HEK293 (cell line): Measurements from ENCODE around the gene IFI30.
A peak's percentile ranks its signal among the peaks of the same experiment; 100 is the strongest.

Experiments used
- GLIS1 ChIP-seq: fragments of 450-650 bp; formaldehyde crosslinking; IDR thresholded peaks from 2 replicates; pipeline ENCODE4 v1.5.1; 2016; ENCODE audit warnings: missing biosample characterization, missing genetic modification characterization
- KLF9 ChIP-seq: fragments of 450-650 bp; formaldehyde crosslinking; IDR thresholded peaks from 2 replicates; pipeline ENCODE4 v1.5.1; 2016; ENCODE audit warnings: missing biosample characterization, missing genetic modification characterization, low read depth
- RBAK ChIP-seq: fragments of 450-650 bp; formaldehyde crosslinking; IDR thresholded peaks from 2 replicates; pipeline ENCODE4 v1.5.1; 2016; ENCODE audit warnings: missing biosample characterization, missing genetic modification characterization
- ZFP37 ChIP-seq: fragments of 450-650 bp; formaldehyde crosslinking; IDR thresholded peaks from 2 replicates; pipeline ENCODE4 v1.5.1; 2016; ENCODE audit warnings: missing biosample characterization, missing genetic modification characterization
- ZNF10 ChIP-seq: fragments of 450-650 bp; formaldehyde crosslinking; IDR thresholded peaks from 2 replicates; pipeline ENCODE4 v1.5.1; 2017; ENCODE audit warnings: missing biosample characterization, missing genetic modification characterization
- ZNF133 ChIP-seq: fragments of 450-650 bp; formaldehyde crosslinking; IDR thresholded peaks from 2 replicates; pipeline ENCODE4 v1.5.1; 2016; ENCODE audit warnings: missing biosample characterization, missing genetic modification characterization
- ZNF146 ChIP-seq: fragments of 450-650 bp; formaldehyde crosslinking; IDR thresholded peaks from 2 replicates; pipeline ENCODE4 v1.5.1; 2016; ENCODE audit warnings: missing biosample characterization, missing genetic modification characterization
- ZNF19 ChIP-seq: fragments of 450-650 bp; formaldehyde crosslinking; IDR thresholded peaks from 2 replicates; pipeline ENCODE4; 2016; ENCODE audit warnings: missing biosample characterization, missing genetic modification characterization, low read depth
- ZNF202 ChIP-seq: fragments of 450-650 bp; formaldehyde crosslinking; IDR thresholded peaks from 2 replicates; pipeline ENCODE4 v1.5.1; 2016; ENCODE audit warnings: missing biosample characterization, missing genetic modification characterization, borderline replicate concordance
- ZNF223 ChIP-seq: fragments of 450-650 bp; formaldehyde crosslinking; IDR thresholded peaks from 2 replicates; pipeline ENCODE4 v1.5.1; 2016; ENCODE audit warnings: missing biosample characterization, missing genetic modification characterization
- ZNF341 ChIP-seq: fragments of 450-650 bp; formaldehyde crosslinking; IDR thresholded peaks from 2 replicates; pipeline ENCODE4; 2016; ENCODE audit warnings: low read depth, missing biosample characterization, missing genetic modification characterization
- ZNF488 ChIP-seq: fragments of 450-650 bp; formaldehyde crosslinking; IDR thresholded peaks from 2 replicates; pipeline ENCODE4 v1.5.1; 2016; ENCODE audit warnings: missing biosample characterization, missing genetic modification characterization
- ZNF521 ChIP-seq: fragments of 450-650 bp; formaldehyde crosslinking; IDR thresholded peaks from 2 replicates; pipeline ENCODE4 v1.5.1; 2017; ENCODE audit warnings: missing biosample characterization, mild to moderate bottlenecking, missing genetic modification characterization
- ZNF645 ChIP-seq: fragments of 450-650 bp; formaldehyde crosslinking; IDR thresholded peaks from 2 replicates; pipeline ENCODE4; 2016; ENCODE audit warnings: missing biosample characterization, missing genetic modification characterization
- ZNF701 ChIP-seq: fragments of 450-650 bp; formaldehyde crosslinking; IDR thresholded peaks from 2 replicates; pipeline ENCODE4 v1.5.1; 2016; ENCODE audit warnings: missing biosample characterization, missing genetic modification characterization
- ZNF830 ChIP-seq: fragments of 450-650 bp; IDR thresholded peaks from 2 replicates; pipeline ENCODE4 v1.5.0; 2018; ENCODE audit warnings: missing biosample characterization, missing genetic modification characterization, low read depth, mild to moderate bottlenecking, moderate library complexity
- ZNF843 ChIP-seq: fragments of 450-650 bp; formaldehyde crosslinking; IDR thresholded peaks from 2 replicates; pipeline ENCODE4 v1.5.1; 2016; ENCODE audit warnings: missing biosample characterization, missing genetic modification characterization
- ZSCAN16 ChIP-seq: fragments of 450-650 bp; formaldehyde crosslinking; IDR thresholded peaks from 2 replicates; pipeline ENCODE4 v1.5.1; 2016; ENCODE audit warnings: missing biosample characterization, missing genetic modification characterization
- TF ChIP-seq, protein P1 (sequence below): fragments of 450-650 bp; formaldehyde crosslinking; IDR thresholded peaks from 2 replicates; pipeline ENCODE4 v1.5.1; 2016; ENCODE audit warnings: missing biosample characterization, missing genetic modification characterization, borderline replicate concordance
- TF ChIP-seq, protein P2 (sequence below): fragments of 450-650 bp; formaldehyde crosslinking; IDR thresholded peaks from 2 replicates; pipeline ENCODE4 v1.5.1; 2016; ENCODE audit warnings: missing biosample characterization, missing genetic modification characterization

Gene IFI30

GRCh38 chr19:18192673-18193387, 19.2 kb downstream of the IFI30 start, which contains the start of gene MPV17L2 (continued):
- TF ChIP-seq, protein P1, sequence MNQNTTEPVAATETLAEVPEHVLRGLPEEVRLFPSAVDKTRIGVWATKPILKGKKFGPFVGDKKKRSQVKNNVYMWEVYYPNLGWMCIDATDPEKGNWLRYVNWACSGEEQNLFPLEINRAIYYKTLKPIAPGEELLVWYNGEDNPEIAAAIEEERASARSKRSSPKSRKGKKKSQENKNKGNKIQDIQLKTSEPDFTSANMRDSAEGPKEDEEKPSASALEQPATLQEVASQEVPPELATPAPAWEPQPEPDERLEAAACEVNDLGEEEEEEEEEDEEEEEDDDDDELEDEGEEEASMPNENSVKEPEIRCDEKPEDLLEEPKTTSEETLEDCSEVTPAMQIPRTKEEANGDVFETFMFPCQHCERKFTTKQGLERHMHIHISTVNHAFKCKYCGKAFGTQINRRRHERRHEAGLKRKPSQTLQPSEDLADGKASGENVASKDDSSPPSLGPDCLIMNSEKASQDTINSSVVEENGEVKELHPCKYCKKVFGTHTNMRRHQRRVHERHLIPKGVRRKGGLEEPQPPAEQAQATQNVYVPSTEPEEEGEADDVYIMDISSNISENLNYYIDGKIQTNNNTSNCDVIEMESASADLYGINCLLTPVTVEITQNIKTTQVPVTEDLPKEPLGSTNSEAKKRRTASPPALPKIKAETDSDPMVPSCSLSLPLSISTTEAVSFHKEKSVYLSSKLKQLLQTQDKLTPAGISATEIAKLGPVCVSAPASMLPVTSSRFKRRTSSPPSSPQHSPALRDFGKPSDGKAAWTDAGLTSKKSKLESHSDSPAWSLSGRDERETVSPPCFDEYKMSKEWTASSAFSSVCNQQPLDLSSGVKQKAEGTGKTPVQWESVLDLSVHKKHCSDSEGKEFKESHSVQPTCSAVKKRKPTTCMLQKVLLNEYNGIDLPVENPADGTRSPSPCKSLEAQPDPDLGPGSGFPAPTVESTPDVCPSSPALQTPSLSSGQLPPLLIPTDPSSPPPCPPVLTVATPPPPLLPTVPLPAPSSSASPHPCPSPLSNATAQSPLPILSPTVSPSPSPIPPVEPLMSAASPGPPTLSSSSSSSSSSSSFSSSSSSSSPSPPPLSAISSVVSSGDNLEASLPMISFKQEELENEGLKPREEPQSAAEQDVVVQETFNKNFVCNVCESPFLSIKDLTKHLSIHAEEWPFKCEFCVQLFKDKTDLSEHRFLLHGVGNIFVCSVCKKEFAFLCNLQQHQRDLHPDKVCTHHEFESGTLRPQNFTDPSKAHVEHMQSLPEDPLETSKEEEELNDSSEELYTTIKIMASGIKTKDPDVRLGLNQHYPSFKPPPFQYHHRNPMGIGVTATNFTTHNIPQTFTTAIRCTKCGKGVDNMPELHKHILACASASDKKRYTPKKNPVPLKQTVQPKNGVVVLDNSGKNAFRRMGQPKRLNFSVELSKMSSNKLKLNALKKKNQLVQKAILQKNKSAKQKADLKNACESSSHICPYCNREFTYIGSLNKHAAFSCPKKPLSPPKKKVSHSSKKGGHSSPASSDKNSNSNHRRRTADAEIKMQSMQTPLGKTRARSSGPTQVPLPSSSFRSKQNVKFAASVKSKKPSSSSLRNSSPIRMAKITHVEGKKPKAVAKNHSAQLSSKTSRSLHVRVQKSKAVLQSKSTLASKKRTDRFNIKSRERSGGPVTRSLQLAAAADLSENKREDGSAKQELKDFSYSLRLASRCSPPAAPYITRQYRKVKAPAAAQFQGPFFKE (tag by site-specific recombination) = no peak
- TF ChIP-seq, protein P2, sequence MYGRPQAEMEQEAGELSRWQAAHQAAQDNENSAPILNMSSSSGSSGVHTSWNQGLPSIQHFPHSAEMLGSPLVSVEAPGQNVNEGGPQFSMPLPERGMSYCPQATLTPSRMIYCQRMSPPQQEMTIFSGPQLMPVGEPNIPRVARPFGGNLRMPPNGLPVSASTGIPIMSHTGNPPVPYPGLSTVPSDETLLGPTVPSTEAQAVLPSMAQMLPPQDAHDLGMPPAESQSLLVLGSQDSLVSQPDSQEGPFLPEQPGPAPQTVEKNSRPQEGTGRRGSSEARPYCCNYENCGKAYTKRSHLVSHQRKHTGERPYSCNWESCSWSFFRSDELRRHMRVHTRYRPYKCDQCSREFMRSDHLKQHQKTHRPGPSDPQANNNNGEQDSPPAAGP (tag by site-specific recombination) = 0 out of 2 replicates have a peak, but pooled peaks have one; percentile 17
- no peak for TF ChIP-seq ZNF133 (tag by site-specific recombination)
- no peak for TF ChIP-seq GLIS1
- no peak for TF ChIP-seq ZNF19 (tag by site-specific recombination)
- no peak for TF ChIP-seq ZNF146 (tag by site-specific recombination)
- no peak for TF ChIP-seq ZNF521 (tag by site-specific recombination)
- no peak for TF ChIP-seq ZNF830 (tag by site-specific recombination)
- no peak for TF ChIP-seq ZNF10 (tag by site-specific recombination)
- no peak for TF ChIP-seq ZFP37 (tag by site-specific recombination)
- no peak for TF ChIP-seq ZNF701 (tag by site-specific recombination)
- TF ChIP-seq ZSCAN16 (tag by site-specific recombination) = no peak
- no peak for TF ChIP-seq ZNF645 (tag by site-specific recombination)
- TF ChIP-seq KLF9 (tag by site-specific recombination) = peak; percentile 39; the same call in 1 of the 2 replicates
- TF ChIP-seq ZNF341 = no peak; the same call in 1 of the 2 replicates
- TF ChIP-seq ZNF202 (tag by site-specific recombination) = no peak
- TF ChIP-seq ZNF843 = no peak; the same call in 1 of the 2 replicates
- no peak for TF ChIP-seq ZNF223 (tag by site-specific recombination)
- TF ChIP-seq ZNF488 (tag by site-specific recombination) = no peak
- no peak for TF ChIP-seq RBAK (tag by site-specific recombination)
